HG02884 (cell line): ENCODE data around the gene ANTXRL.
"Not testable (repeated sequence)": the region's sequence is repeated elsewhere in the genome, so short reads cannot be mapped to it uniquely, and the experiment has no call there.

ENCODE experiments used
- ATAC-seq: cut with Tn5 transposase; IDR thresholded peaks from one replicate; pipeline ENCODE4 v1.9.1; 2021; ENCODE audit warnings: mild to moderate bottlenecking, moderate library complexity; ENCODE audit not compliant: unreplicated experiment

The ANTXRL gene

DNA sequence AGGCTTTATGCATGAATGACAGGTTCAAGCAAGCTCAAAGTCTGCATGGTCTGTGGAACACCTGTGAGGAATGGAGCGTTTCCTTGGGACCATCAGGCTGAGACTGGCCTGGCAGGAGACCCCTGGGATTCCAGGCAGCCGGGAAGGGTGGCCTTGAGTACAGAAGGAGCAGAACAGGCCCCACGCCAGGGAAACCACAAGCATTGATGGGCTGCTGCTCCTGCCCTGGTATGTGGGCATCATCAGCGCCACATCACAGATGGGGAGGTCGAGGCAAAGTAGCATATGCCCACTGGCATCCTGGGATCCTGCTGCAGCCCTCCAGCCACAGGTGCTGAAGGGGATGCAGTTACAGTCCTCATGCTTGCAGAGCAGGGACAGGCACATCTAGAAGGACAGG lies 40.9 kb downstream of the ANTXRL start:
- no peak for ATAC-seq

DNA sequence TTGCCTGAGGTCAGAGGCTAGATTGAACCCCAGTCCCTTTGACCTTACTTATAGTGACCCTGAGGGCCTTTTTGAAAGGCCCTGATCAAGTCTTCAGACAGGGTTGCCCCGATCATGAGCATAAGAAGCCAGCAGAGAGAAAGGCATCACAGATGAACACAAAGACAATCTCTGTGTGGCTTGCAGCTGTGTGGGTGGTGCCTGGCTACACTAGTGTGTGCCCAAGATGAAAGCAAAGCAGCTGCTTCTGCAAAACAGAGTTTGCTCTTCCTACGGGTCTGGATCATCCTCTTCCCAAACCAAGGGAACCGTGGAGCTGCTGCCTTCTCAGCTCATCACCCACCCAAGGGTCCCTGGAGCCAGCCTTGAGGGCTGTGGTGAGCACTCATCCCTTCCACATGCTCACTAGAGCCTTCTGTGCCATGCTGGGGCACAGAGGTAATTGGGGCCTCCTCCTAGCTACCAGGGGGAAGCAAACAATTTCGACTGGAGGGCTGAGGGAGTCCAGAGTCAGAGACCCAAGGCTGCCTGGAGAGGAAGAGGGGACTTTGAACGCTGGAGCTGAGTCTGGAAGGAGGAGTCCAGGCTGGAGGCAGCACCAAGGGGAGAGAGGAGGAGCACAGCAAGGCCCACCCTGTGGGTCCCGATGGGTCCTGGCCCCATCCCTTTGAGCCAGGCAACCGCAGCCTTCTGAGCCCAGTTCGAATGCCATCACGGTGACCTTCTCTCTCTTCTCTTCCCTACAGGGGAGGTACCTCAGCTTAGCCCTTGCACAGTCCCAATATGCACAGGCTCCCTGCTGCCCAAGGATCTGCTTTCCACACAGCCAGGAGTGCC lies 42.3 kb downstream of the ANTXRL start:
- no peak for ATAC-seq

DNA sequence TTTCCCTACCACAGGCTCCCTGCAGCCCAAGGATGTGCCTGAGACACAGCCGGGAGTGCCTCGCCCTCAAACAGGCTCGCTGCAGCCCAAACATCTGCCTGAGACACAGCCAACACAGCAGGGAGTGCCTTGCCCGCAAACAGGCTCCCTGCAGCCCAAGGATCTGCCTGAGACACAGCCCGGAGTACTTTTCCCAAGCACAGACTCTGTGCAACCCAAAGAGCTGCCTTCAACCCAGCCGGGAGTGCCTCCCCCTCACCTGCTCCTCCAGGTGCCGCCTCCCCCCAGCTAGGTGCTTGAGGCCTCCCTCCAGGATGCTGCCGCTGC lies 42.9 kb downstream of the ANTXRL start:
- no peak for ATAC-seq

DNA sequence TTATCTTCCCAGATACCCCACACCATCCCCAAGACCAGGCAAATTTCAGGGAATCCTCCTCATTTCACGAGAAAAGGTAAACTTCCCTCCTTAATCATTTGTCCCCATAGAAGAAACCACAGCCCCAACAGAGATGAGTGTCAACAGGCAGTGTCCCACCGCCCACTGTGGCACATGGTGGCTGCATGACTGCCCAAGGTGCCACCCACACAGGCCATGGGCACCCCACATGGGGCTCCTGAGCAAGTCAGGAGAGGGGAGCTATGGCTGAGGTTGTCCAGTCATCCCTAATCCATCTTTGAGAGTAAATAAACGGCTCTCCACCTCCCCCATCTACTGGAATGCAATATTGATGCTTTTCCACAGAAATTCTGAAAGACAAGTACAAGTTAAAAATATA lies 44.1 kb downstream of the ANTXRL start:
- ATAC-seq = no peak

DNA sequence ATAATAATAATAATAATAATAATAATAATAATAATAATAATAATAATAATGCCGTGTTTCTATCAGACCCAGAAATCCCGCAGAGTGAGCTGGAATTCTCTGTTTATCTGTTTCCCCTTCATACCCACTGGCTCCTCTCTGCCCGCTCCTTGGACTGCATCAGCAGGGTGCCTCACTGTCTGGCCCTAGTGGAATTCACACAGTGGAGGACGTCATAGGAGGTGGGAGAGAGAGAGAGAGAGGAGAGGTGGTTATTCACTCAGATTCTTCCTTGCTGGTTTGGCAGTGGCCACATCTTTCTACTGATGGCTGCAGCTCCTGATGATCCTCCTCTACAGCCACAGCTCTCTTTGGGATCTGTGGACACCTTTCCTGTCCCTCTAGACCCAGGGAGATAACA lies 78.7 kb downstream of the ANTXRL start:
- ATAC-seq = not testable (repeated sequence)

DNA sequence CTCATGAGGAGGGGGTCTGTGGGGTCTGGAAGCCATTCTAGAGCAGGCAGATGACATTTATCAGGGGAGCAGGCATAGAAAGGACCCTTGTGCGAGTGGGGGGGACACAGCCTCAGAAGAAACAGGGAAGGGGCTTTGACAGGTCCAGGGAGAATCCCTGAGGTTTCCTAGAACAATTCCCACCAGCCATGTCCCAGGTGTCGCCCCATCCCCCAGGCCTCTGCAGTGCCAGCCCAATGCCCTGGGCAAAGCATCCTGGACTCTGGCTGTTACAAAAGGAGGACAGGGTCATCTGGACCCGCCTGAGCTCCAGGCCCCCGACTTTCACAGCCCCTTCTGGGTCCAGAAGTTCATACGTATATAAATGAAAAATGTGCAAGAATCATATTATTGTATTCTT lies 80.4 kb downstream of the ANTXRL start:
- ATAC-seq = not testable (repeated sequence)

DNA sequence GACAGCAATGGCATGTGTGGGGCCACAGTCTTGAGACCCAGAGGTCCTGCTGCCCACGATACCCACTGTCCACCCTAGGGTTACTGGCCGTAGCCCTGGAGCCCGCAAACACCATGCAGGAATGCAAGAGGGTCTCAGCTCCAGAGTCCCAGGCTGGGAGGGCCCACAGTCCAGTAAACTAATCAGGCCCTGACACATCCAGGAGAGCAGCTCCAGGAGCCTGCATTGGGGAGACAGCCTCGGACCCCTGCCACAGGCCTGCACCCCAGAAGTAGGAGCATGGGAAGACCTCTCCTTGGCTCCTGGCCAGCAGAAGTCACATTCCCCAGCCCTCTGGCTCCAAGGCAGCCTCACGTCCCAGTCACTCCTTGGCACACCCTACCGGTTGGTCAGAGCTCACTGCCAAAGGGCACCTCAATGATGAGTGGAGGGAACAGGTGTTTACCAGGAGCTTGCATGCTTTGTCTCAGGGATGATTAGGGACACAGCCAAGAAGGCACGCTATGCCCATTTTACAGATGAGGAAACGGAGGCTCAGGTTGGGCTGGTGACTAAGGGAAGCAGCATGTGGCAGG lies 81.0 kb downstream of the ANTXRL start:
- not testable (repeated sequence) for ATAC-seq

DNA sequence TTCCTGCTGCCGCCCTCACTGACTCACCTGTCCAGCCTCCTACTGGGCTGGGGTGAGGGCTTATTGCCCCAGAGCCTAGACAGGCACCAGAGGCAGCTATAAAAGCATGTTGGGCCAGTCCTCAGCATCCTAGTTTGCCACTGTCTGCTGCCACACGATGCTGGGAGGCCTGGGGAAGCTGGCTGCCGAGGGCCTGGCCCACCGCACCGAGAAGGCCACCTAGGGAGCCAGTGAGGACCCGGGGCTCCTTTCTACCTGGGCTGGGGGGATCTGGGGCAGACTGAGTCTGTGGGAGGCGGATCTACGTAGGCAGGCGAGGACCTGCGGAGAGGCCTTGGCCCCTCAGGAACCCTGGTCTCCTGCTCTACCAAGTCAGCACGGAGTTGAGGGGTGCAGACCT lies 82.2 kb downstream of the ANTXRL start:
- not testable (repeated sequence) for ATAC-seq

DNA sequence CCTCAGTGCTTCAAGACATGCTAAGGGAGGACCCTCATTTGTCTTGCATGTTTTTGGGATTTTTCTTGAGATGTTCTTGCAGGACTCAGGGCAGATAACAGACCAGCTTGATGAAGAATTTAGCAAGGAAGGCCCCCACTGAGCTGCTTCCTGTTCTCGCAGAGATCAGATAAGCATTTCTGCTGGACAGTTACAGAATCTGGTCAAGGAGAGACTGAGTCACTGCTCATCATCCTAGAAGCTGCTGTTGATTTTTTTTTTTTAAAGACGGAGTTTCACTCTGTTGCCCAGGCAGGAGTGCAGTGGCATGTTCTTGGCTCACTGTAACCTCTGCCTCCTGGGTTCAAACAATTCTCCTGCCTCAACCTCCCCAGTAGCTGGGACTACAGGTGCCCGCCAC lies 87.6 kb downstream of the ANTXRL start:
- ATAC-seq = not testable (repeated sequence)

DNA sequence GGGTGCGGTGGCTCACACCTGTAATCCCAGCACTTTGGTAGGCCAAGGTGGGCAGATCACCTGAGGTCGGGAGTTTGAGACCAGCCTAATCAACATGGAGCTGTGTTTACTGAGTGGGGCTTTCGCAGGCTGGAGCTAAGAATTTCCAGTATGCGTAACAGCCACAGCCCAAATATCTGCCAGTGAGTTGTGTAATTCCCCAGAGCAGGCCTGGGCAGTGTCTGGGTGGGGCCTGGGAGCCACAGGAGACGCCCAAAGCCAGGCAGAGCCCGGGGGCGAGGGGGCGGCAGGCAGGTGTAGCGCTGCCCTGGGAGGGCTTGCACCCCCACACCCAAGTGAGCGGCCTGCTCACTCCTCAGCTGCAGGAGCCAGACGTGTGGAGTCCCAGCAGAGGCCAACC lies 88.6 kb downstream of the ANTXRL start, which contains the start of gene ANXA8L1:
ANXA8L1 (plus strand) TSS at position 371 of the 400 bp plus-strand sequence. CDS start 76 bp downstream, outside the sequence.
- not testable (repeated sequence) for ATAC-seq

DNA sequence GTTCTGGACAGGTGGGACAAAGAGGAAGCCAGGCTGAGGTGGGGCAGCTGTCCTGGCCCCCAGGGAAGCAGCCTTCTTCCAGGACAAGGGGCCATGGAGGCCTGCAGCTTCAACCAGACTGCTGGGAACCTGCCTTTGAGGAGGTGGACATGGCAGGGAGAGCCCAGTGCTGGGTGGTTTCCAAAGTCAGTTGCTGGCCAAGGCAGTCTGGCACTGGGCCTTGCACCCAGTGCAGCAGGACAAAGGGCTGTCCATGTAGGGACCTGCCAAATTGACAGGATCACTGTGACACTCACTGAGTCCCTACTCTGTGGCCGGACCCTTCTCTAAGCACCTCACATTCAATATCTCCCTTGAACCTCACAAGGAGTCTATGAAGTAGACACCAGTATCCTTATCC lies 90.2 kb downstream of the ANTXRL start:
- not testable (repeated sequence) for ATAC-seq

DNA sequence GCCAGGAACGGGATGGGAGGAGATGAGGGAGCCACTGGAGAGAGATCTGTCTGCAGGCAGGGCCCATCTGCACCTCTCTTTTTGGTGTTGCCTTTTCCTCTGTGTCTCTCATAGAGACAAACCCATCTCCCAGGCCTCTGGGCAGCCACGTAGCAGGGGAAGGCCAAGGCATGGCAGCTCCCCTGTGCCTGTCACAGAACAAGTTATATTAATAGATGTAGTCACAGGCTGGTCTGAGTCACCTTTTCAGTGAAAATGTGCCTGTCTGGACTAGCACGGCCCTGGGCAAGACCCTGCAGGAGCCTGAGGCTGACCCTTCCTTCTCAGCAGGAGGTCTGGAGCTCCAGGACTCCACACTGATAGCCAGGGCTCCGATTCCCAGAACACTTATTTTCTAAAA lies 90.9 kb downstream of the ANTXRL start:
- not testable (repeated sequence) for ATAC-seq

DNA sequence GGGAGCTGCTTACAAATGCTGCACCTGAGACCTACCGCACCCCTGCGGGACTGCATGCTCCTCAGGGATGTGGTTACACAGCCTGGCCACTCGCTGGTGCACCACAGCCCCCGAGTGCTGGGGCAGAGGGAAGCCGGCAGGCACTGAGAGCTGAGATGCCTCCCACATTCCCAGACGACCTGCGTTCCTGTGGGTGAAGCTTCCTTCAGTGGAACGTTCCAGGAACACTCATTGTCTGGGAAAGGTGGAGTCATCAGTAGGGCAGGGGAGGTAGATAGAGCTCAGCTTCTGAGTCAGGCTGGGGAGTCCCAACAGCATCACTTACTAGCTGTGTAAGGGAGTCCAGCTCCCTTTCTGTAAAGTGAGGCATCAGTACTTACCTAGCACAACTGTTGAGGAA lies 91.3 kb downstream of the ANTXRL start:
- ATAC-seq = not testable (repeated sequence)

DNA sequence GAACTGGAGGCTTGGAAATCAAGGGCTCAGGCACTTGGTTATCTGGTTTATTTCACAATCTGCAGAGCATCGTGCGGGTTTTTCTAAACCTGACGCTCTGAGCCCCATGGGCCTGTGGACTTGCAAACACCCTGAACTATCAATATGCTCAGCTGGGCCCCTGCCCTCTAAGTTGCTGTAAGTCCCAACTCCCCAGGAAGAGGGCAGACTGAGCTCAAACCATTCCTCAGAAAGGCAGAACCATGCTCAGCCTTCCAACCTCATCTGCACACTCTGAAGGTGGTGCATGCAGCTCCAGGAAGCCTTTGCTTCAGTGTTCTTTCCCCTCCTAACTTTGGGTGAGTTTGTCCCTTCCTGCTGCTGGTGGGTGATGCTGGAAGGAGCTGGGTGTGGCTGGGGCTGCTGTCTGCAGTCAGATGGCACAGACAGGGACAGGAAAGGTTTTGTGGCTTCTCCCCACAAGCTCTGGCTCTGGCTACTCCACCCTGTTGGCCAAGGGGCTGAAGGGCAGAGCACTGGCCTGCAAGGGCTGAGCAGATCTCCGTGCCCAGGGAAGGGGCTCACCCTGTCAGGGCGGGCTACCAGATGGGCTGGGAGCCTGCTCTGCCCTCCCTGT lies 92.5 kb downstream of the ANTXRL start:
- ATAC-seq = not testable (repeated sequence)
